ENCODE results near the gene SFPQ. TPM values are rescaled to one million over a fixed set of nuclear protein-coding genes. Genes with fewer than 3 reads are reported as not detected.

SFPQ gene
- total RNA-seq, 1 experiment from 2014 or later: 573 TPM

- H3K4ac ChIP-seq (ENCODE audit: low read depth, low read length): no peak overlapping the region
- no peaks in the 10 kb centered on the region for H4K20me1 ChIP-seq (ENCODE audit: control insufficient read depth, insufficient read depth, insufficient read length)
- H3K79me1 ChIP-seq (ENCODE audit: insufficient read depth, low read depth, low read length, poor library complexity, severe bottlenecking): no peaks in the 10 kb centered on the region
- H3K4me1 ChIP-seq (ENCODE audit: insufficient read depth, low read length): no peaks in the 10 kb centered on the region
- no peak overlapping the region for H2BK5ac ChIP-seq (ENCODE audit: insufficient read length, low read length)
- Mint-ChIP-seq H3K27ac (no peak overlapping the region), H3K36me3 (ENCODE audit: insufficient read depth in 1 of 3, low read depth in 3 of 3) (no peaks in the 10 kb centered on the region), H3K27me3 (ENCODE audit: low read depth) (no peaks in the 10 kb centered on the region; the same call in 1 of the 2 replicates), H3K9me3 (no peaks in the 10 kb centered on the region; a peak in 1 of 5 replicates), H3K4me3 (no peak overlapping the region), H3K4me1 (peaks cover 8 to 10% of the 10 kb centered on the region in 2 experiments)
- H2BK120ac ChIP-seq (ENCODE audit: low read depth, low read length, poor library complexity, severe bottlenecking): no peak overlapping the region
- no peak overlapping the region for H2AK5ac ChIP-seq (ENCODE audit: insufficient read length, low read length)
- no peak overlapping the region for H2BK20ac ChIP-seq (ENCODE audit: low read depth, low read length, poor library complexity, severe bottlenecking)
- no peak for TF ChIP-seq CTCF (conservative IDR thresholded peaks at IDR 0.05)
- H3K56ac ChIP-seq (ENCODE audit: insufficient read length, low read depth, low read length): no peak overlapping the region
- H4K8ac ChIP-seq (replicated peaks; ENCODE audit: insufficient read length, low read depth, low read length): no peak overlapping the region
- no peaks in the 10 kb centered on the region for H3K79me2 ChIP-seq (ENCODE audit: insufficient read depth, low read length)
- H4K91ac ChIP-seq (ENCODE audit: insufficient read length, low read depth, low read length): no peak overlapping the region
- WGBS (ENCODE audit: extremely low coverage, insufficient read length, low lambda C conversion rate): no CpG with 5 or more reads among the region's 2 CpGs
- H2BK15ac ChIP-seq (ENCODE audit: low read depth, low read length): no peak overlapping the region
- H3K27ac ChIP-seq (ENCODE audit: insufficient read length, low read depth, low read length): no peak overlapping the region
- H3K23ac ChIP-seq (ENCODE audit: insufficient read length, low read depth, low read length): no peak overlapping the region
- DNase-seq: no peak
- H4K5ac ChIP-seq (ENCODE audit: insufficient read length, low read depth, low read length): no peak overlapping the region
- H3K14ac ChIP-seq (ENCODE audit: insufficient read depth, low read length): no peak overlapping the region
- H2AFZ ChIP-seq (ENCODE audit: low read length): no peak overlapping the region
- H3K9me3 ChIP-seq (ENCODE audit: control insufficient read depth, low read depth, low read length): no peaks in the 10 kb centered on the region
- H3K9ac ChIP-seq (ENCODE audit: extremely low read depth, insufficient read length, low read length): no peak overlapping the region
- no peaks in the 10 kb centered on the region for H3K27me3 ChIP-seq (ENCODE audit: insufficient read depth, low read length)
- no peak overlapping the region for H2BK12ac ChIP-seq (ENCODE audit: insufficient read length, low read depth, low read length)
- no peak overlapping the region for H3K18ac ChIP-seq (ENCODE audit: insufficient read length, low read depth, low read length)
- no peaks in the 10 kb centered on the region for H3K23me2 ChIP-seq (ENCODE audit: insufficient read length, low read depth, low read length, poor library complexity, severe bottlenecking)
- H3K4me2 ChIP-seq (ENCODE audit: insufficient read depth, insufficient read length, low read length): no peak overlapping the region
- H3T11ph ChIP-seq (ENCODE audit: low read length): no peak overlapping the region
These were observed 8.7 kb upstream of the SFPQ start for GRCh38 chr1:35201631-35202030.

Measured in H9 (cell line).